Lung (tissue), 12 donors: ENCODE results near the gene KLHL24. TPM values are rescaled to one million over a fixed set of nuclear protein-coding genes. Genes with fewer than 3 reads are reported as not detected.

Source experiments
- ATAC-seq: fragments of 200-7000 bp; cut with Tn5 transposase; one replicate; pipeline ENCODE4 v1.9.1; 2020; ENCODE audit warnings: moderate number of reproducible peaks; ENCODE audit not compliant: insufficient read depth, low FRiP score
- DNase-seq, 3 donors: peaks; one replicate each; pipeline ENCODE4 v3.0.0-alpha.2; 2013 to 2017
- H3K27ac ChIP-seq, 2 donors: one replicate each; pipeline ENCODE4 v1.5.1; 2013; ENCODE audit warnings: mild to moderate bottlenecking in 2 of 2, moderate library complexity in 2 of 2, control low read depth in 1 of 2, inconsistent platforms in 1 of 2, low read depth in 1 of 2, low read length in 1 of 2
- H3K27me3 ChIP-seq, 3 donors: one replicate each; pipeline ENCODE4 v1.5.1; 2013; ENCODE audit warnings: low read length in 2 of 3; ENCODE audit not compliant: control insufficient read depth in 3 of 3, insufficient read depth in 3 of 3
- H3K36me3 ChIP-seq, 4 donors: one replicate each; pipeline ENCODE4 v1.5.1; 2013; ENCODE audit warnings: low read length in 4 of 4, mild to moderate bottlenecking in 1 of 4, moderate library complexity in 1 of 4; ENCODE audit not compliant: control insufficient read depth in 4 of 4, insufficient read depth in 4 of 4
- H3K4me1 ChIP-seq, 5 donors: one replicate each; pipeline ENCODE4 v1.5.1; 2013; ENCODE audit warnings: low read length in 5 of 5, mild to moderate bottlenecking in 2 of 5, moderate library complexity in 1 of 5; ENCODE audit not compliant: control insufficient read depth in 5 of 5, insufficient read depth in 5 of 5
- H3K4me3 ChIP-seq: one replicate; pipeline ENCODE4 v1.5.1; 2013; ENCODE audit warnings: mild to moderate bottlenecking, control low read depth, moderate library complexity
- H3K9ac ChIP-seq, 2 donors: one replicate each; pipeline ENCODE4 v1.5.1; 2013; ENCODE audit warnings: low read length in 2 of 2, control low read depth in 1 of 2; ENCODE audit not compliant: insufficient read depth in 1 of 2
- H3K9me3 ChIP-seq, 4 donors: one replicate each; pipeline ENCODE4 v1.5.1; 2013; ENCODE audit warnings: low read length in 3 of 4, mild to moderate bottlenecking in 1 of 4, moderate library complexity in 1 of 4; ENCODE audit not compliant: control insufficient read depth in 4 of 4, insufficient read depth in 3 of 4
- WGBS, 2 donors: extraction: QIAGEN DNeasy Blood & Tissue Kit; methylation state at CpG; one replicate each; pipeline ENCODE4 v1.1.7; 2013; 5-methylcytosine and 5-hydroxymethylcytosine counted together
- polyA plus RNA-seq, 2 donors: library from polyadenylated mRNA; stranded (reverse); fragments of 200-250 nt; gene quantifications; one replicate each; pipeline ENCODE4 v1.2.1, GENCODE V29; 2013
- total RNA-seq, 2 donors: library from RNA; depleted of rRNA in 1 of 2; stranded (reverse); fragments of >200 nt in 1 of 2; gene quantifications; one replicate each; pipeline ENCODE4 v1.2.1, GENCODE V29; 2014 to 2021
- TF ChIP-seq, protein P1 (sequence below): IDR thresholded peaks from 2 replicates; pipeline ENCODE4 v1.5.1; 2012; ENCODE audit warnings: mild to moderate bottlenecking; ENCODE audit errors: control extremely low read depth, extremely low read depth
- donor health status: control.
- donor health status: control.
- donor health status: Bipolar disorder and iron deficiency.
- donor health status: healthy.
- donor health status: DM: yes; HTN: yes; CAD: no.

Gene KLHL24
- total and polyA plus RNA-seq, 4 donors = 14.3 to 352 (median 37.9) TPM

DNA sequence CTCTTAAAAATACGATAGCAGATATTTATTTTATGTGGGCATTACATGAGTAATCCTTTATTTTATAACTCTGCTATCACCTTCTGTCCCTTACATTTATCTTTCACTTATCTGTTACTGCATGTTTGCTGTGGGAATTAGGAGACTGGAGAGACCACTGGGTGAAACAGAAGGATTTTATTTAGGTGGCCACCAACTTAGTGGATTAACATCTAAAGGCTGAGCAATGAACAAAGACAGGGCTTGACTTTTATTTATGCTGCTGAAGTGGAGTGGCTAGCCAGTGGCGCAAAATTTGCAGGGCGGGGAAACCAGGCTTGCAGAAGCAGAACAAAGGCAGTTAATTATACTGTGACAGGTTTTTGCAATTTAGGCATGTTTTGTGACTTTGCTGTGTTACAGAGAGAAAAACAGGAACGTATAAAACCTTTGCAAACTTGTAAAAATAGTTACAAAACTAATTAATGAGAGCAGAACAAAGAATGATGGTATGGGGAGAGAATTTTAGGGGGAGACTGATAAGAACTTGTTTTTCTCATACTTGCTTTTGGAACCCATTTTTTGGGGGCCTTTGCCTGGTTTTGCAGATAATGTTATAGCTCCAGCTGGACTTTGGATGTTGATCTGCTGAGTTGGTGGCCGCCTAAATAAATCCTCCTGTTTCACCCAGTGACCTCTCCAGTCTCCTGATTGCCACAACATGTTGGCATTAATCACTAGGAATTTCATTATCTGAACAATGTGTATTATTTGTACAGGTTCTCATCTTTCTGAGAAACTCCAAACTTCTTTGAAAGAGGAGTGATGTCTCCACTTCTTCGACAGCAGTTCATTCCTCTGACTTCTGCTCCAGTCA lies 18.0 kb downstream of the KLHL24 start:
- Histone ChIP-seq H3K36me3 (peaks cover 11 to 57% (median 39%) of the 10 kb centered on the region in 4 donors), H3K27me3 (no peaks in the 10 kb centered on the region), H3K27ac (no peak overlapping the region), H3K4me3 (no peak overlapping the region), H3K4me1 (peaks cover 0 to 10% (median 0%) of the 10 kb centered on the region in 5 donors), H3K9ac (no peak overlapping the region), H3K9me3 (peaks cover 8 to 22% (median 14%) of the 10 kb centered on the region in 4 donors)
- no peak for ATAC-seq
- TF ChIP-seq, protein P1, sequence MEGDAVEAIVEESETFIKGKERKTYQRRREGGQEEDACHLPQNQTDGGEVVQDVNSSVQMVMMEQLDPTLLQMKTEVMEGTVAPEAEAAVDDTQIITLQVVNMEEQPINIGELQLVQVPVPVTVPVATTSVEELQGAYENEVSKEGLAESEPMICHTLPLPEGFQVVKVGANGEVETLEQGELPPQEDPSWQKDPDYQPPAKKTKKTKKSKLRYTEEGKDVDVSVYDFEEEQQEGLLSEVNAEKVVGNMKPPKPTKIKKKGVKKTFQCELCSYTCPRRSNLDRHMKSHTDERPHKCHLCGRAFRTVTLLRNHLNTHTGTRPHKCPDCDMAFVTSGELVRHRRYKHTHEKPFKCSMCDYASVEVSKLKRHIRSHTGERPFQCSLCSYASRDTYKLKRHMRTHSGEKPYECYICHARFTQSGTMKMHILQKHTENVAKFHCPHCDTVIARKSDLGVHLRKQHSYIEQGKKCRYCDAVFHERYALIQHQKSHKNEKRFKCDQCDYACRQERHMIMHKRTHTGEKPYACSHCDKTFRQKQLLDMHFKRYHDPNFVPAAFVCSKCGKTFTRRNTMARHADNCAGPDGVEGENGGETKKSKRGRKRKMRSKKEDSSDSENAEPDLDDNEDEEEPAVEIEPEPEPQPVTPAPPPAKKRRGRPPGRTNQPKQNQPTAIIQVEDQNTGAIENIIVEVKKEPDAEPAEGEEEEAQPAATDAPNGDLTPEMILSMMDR = no peak
- DNase-seq = peak in 1 of 3 donors; percentile 22
- WGBS, 2 donors = 82 to 99% methylated on average over 6 of the region's 6 CpGs

DNA sequence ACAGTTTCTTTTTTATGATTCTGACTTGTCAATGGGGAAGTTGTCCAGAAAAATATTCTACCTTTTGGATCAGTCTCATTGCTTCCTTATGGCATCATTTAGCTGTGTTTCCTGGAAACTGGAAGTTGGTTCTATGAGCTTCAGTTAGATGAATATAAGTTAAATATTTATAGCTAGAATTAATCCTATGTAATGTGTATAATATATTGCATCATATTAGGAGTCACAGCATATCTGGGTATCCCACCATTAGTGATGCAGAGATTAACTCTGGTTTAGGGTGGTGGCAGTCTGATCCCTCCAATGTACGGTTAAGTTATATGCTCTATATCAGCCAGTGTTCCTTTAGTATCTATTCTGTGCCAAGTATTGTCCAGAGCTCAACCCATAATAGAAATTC lies 19.3 kb downstream of the KLHL24 start:
- H3K4me1 ChIP-seq = peaks cover 0 to 14% (median 0%) of the 10 kb centered on the region in 5 donors
- peaks cover 8 to 22% (median 13%) of the 10 kb centered on the region in 4 donors for H3K9me3 ChIP-seq
- H3K27ac ChIP-seq = no peak overlapping the region
- TF ChIP-seq, protein P1 = no peak
- H3K9ac ChIP-seq = no peak overlapping the region
- WGBS, 2 donors = 100% methylated on average over 1 of the region's 1 CpG
- no peaks in the 10 kb centered on the region for H3K27me3 ChIP-seq
- DNase-seq (no peak), ATAC-seq (no peak)
- H3K36me3 ChIP-seq = peaks cover 13 to 59% (median 42%) of the 10 kb centered on the region in 4 donors
- H3K4me3 ChIP-seq = no peak overlapping the region

DNA sequence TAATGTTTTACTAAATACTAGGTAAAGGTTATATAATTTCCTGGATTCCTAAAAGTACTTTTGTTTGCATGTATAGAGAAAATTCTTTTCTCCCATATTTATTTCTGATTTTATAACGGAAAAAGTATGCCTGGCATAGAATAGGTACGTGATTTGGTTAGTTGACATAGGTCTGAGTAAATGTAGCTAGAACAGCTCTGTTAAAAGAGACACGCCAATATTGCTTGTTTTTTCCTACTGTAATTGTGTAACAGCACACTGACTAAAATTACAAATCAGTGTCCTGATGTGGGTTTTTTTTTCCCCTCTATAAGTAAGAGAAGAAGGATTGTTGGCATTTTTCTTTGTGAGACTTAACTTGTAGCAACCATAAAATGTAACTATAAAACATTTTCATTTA lies 26.7 kb downstream of the KLHL24 start:
- no peak for ATAC-seq
- WGBS, 2 donors = 17 to 76% methylated on average over 3 of the region's 3 CpGs
- Histone ChIP-seq H3K9ac (no peak overlapping the region), H3K4me3 (no peak overlapping the region), H3K9me3 (no peaks in the 10 kb centered on the region), H3K4me1 (peaks cover 0 to 10% (median 0%) of the 10 kb centered on the region in 5 donors), H3K27me3 (no peaks in the 10 kb centered on the region), H3K27ac (no peak overlapping the region), H3K36me3 (peaks cover 8 to 28% (median 14%) of the 10 kb centered on the region in 4 donors)
- no peak for DNase-seq
- TF ChIP-seq, protein P1 = no peak
